Panc1 (cell line): ENCODE results near the gene ADGRV1.
A peak's percentile ranks its signal among the peaks of the same experiment; 100 is the strongest.

ENCODE experiments used
- CTCF ChIP-seq: fragments of 450-650 bp; IDR thresholded peaks from 2 replicates; pipeline ENCODE4 v1.5.1; 2017; ENCODE audit warnings: mild to moderate bottlenecking
- TF ChIP-seq, protein P1 (sequence below), 2 experiments: IDR thresholded peaks; 2 replicates each; pipeline ENCODE4 v1.6.1; 2011 to 2012; ENCODE audit warnings: low read depth in 2 of 2, control low read depth in 1 of 2, low read length in 1 of 2, mild to moderate bottlenecking in 1 of 2, moderate library complexity in 1 of 2; ENCODE audit not compliant: insufficient read depth in 1 of 2

GRCh38 chr5:90709323-90710155 lies 150.9 kb downstream of the ADGRV1 start:
- peak; percentile 84 for TF ChIP-seq CTCF
- TF ChIP-seq, protein P1, sequence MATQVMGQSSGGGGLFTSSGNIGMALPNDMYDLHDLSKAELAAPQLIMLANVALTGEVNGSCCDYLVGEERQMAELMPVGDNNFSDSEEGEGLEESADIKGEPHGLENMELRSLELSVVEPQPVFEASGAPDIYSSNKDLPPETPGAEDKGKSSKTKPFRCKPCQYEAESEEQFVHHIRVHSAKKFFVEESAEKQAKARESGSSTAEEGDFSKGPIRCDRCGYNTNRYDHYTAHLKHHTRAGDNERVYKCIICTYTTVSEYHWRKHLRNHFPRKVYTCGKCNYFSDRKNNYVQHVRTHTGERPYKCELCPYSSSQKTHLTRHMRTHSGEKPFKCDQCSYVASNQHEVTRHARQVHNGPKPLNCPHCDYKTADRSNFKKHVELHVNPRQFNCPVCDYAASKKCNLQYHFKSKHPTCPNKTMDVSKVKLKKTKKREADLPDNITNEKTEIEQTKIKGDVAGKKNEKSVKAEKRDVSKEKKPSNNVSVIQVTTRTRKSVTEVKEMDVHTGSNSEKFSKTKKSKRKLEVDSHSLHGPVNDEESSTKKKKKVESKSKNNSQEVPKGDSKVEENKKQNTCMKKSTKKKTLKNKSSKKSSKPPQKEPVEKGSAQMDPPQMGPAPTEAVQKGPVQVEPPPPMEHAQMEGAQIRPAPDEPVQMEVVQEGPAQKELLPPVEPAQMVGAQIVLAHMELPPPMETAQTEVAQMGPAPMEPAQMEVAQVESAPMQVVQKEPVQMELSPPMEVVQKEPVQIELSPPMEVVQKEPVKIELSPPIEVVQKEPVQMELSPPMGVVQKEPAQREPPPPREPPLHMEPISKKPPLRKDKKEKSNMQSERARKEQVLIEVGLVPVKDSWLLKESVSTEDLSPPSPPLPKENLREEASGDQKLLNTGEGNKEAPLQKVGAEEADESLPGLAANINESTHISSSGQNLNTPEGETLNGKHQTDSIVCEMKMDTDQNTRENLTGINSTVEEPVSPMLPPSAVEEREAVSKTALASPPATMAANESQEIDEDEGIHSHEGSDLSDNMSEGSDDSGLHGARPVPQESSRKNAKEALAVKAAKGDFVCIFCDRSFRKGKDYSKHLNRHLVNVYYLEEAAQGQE (IDR thresholded peaks at IDR 0.05; ENCODE audit: insufficient read depth in 1 of 2, low read depth in 2 of 2, low read length in 1 of 2): peak; percentile 45 to 54; a peak in 2 of 4 replicates
